Measurements from ENCODE around the gene PLA2G4E. TPM values are rescaled to one million over a fixed set of nuclear protein-coding genes. Genes with fewer than 3 reads are reported as not detected.

Gene PLA2G4E
- polyA plus RNA-seq, 2 of the 4 experiments (the other 2 are of a cell fraction), result 0.01 TPM; not detected in 1

- ChIA-PET CTCF (interaction anchor here (0.9 to 6.0 kb wide), 6 partner anchors 8 to 402 kb away, joined by 3 to 67 read pairs (median 3); no protein-coding TSS in a partner anchor), POLR2A (no interaction called here)
- no peaks in the 10 kb centered on the region; the same call in 2 of the 3 replicates for H3K9me3 ChIP-seq
- FAIRE-seq (no peak), ATAC-seq (no peak), DNase-seq (ENCODE audit: low read depth in 1 of 2, low spot score in 1 of 2) (no peak)
- H3K4me3 ChIP-seq, result no peak overlapping the region
- TF ChIP-seq, protein P1, sequence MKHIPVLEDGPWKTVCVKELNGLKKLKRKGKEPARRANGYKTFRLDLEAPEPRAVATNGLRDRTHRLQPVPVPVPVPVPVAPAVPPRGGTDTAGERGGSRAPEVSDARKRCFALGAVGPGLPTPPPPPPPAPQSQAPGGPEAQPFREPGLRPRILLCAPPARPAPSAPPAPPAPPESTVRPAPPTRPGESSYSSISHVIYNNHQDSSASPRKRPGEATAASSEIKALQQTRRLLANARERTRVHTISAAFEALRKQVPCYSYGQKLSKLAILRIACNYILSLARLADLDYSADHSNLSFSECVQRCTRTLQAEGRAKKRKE (CRISPR knock-in tag; IDR thresholded peaks at IDR 0.05; ENCODE audit: low read depth), result no peak
- TF ChIP-seq HOXB13 (CRISPR knock-in tag; IDR thresholded peaks at IDR 0.05; ENCODE audit: low read depth) (no peak), SREBF2 (IDR thresholded peaks at IDR 0.05) (no peak)
- TF ChIP-seq, protein P2, sequence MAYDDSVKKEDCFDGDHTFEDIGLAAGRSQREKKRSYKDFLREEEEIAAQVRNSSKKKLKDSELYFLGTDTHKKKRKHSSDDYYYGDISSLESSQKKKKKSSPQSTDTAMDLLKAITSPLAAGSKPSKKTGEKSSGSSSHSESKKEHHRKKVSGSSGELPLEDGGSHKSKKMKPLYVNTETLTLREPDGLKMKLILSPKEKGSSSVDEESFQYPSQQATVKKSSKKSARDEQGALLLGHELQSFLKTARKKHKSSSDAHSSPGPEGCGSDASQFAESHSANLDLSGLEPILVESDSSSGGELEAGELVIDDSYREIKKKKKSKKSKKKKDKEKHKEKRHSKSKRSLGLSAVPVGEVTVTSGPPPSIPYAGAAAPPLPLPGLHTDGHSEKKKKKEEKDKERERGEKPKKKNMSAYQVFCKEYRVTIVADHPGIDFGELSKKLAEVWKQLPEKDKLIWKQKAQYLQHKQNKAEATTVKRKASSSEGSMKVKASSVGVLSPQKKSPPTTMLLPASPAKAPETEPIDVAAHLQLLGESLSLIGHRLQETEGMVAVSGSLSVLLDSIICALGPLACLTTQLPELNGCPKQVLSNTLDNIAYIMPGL (CRISPR knock-in tag; IDR thresholded peaks at IDR 0.05; ENCODE audit: borderline replicate concordance), result no peak
- H3K27ac ChIP-seq, result no peak overlapping the region
- no peaks in the 10 kb centered on the region for H3K4me1 ChIP-seq
- 47% methylated on average over 2 of the region's 17 CpGs for WGBS (ENCODE audit: missing lambda C conversion rate)
- H3K4me2 ChIP-seq, result no peak overlapping the region
Measured at GRCh38 chr15:42069496-42070278, 48.8 kb upstream of the PLA2G4E start.

GRCh38 chr15:42069025-42069424 lies 48.2 kb upstream of the PLA2G4E start:
- ATAC-seq (no peak), FAIRE-seq (no peak), DNase-seq (ENCODE audit: low read depth in 1 of 2, low spot score in 1 of 2) (no peak)
- Histone ChIP-seq H3K27ac (no peak overlapping the region), H3K4me3 (no peak overlapping the region), H3K4me2 (no peak overlapping the region), H3K4me1 (no peaks in the 10 kb centered on the region), H3K9me3 (no peaks in the 10 kb centered on the region; the same call in 2 of the 3 replicates)
- ChIA-PET CTCF (interaction anchor here (0.8 to 1.3 kb wide), 4 partner anchors 10 to 403 kb away, joined by 3 to 4 read pairs (median 3); no protein-coding TSS in a partner anchor), POLR2A (no interaction called here)
- TF ChIP-seq, protein P3, sequence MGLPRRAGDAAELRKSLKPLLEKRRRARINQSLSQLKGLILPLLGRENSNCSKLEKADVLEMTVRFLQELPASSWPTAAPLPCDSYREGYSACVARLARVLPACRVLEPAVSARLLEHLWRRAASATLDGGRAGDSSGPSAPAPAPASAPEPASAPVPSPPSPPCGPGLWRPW (IDR thresholded peaks at IDR 0.05), result no peak
- TF ChIP-seq PHF8 (IDR thresholded peaks at IDR 0.05; ENCODE audit: borderline replicate concordance, low read depth), result no peak
- TF ChIP-seq BHLHE40 (IDR thresholded peaks at IDR 0.05; ENCODE audit: low read depth, low read length), result no peak
- no peak for TF ChIP-seq MAX (IDR thresholded peaks at IDR 0.05)
- no peak for TF ChIP-seq BCL3 (IDR thresholded peaks at IDR 0.05)
- no peak for TF ChIP-seq E2F6 (IDR thresholded peaks at IDR 0.05; ENCODE audit: borderline replicate concordance, low read depth)
- TF ChIP-seq, protein P4, sequence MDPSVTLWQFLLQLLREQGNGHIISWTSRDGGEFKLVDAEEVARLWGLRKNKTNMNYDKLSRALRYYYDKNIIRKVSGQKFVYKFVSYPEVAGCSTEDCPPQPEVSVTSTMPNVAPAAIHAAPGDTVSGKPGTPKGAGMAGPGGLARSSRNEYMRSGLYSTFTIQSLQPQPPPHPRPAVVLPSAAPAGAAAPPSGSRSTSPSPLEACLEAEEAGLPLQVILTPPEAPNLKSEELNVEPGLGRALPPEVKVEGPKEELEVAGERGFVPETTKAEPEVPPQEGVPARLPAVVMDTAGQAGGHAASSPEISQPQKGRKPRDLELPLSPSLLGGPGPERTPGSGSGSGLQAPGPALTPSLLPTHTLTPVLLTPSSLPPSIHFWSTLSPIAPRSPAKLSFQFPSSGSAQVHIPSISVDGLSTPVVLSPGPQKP (IDR thresholded peaks at IDR 0.05; ENCODE audit: low read depth, low read length), result no peak
- no peak for TF ChIP-seq HDAC2 (IDR thresholded peaks at IDR 0.05)
- no peak for TF ChIP-seq KDM5A (IDR thresholded peaks at IDR 0.05)
- 88% methylated on average over 7 of the region's 7 CpGs for WGBS (ENCODE audit: missing lambda C conversion rate)

DNA sequence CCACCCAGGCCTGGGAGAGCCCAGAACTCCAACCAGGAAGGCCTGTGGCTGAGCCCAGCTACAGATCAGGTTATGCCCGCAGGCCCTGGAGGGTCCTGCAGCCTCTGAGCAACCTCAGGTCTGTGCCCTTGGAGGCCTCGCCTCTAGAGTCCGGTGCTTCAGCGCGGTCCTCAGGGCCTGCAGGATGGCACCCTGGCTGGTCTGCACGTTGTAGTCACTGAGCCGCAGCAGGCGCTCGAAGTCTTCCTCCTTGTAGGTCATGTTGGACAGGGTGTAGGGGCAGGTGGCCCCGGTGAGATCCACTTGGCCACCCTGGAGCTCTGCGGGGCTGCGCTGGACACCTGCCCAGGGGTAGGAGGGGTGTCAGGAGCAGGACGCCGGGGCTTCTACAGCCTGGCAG lies 47.8 kb upstream of the PLA2G4E start:
- ChIA-PET CTCF (interaction anchor here (0.8 to 1.3 kb wide), 3 partner anchors 11 to 195 kb away, joined by 3 to 4 read pairs (median 3); no protein-coding TSS in a partner anchor), POLR2A (no interaction called here)
- ATAC-seq (no peak), DNase-seq (ENCODE audit: low read depth in 1 of 2, low spot score in 1 of 2) (no peak), FAIRE-seq (no peak)
- Histone ChIP-seq H3K4me2 (no peak overlapping the region), H3K9me3 (no peaks in the 10 kb centered on the region; the same call in 2 of the 3 replicates), H3K27ac (no peak overlapping the region), H3K4me3 (no peak overlapping the region), H3K4me1 (no peaks in the 10 kb centered on the region)
- TF ChIP-seq RNF2 (IDR thresholded peaks at IDR 0.05; ENCODE audit: borderline replicate concordance, low read depth), result no peak
- TF ChIP-seq POLR2AphosphoS2 (conservative IDR thresholded peaks at IDR 0.05; ENCODE audit: low read length), result no peak
- no peak for TF ChIP-seq POLR2A (IDR thresholded peaks at IDR 0.05; ENCODE audit: low read length)
- no peak for TF ChIP-seq RAD21 (conservative IDR thresholded peaks at IDR 0.05 in 1 of 2, IDR thresholded peaks at IDR 0.05 in 1 of 2)
- no peak for TF ChIP-seq ESRRA (IDR thresholded peaks at IDR 0.05; ENCODE audit: borderline replicate concordance, low read length)
- WGBS (ENCODE audit: missing lambda C conversion rate), result no CpG with 5 or more reads among the region's 14 CpGs
